Bone marrow (tissue), 2 donors: ENCODE measurements around the gene ZNRD2.

Experiments
- DNase-seq, 2 donors: peaks; one replicate each; lab custom pipeline; 2025; lab: John Stamatoyannopoulos, UW

ZNRD2 gene

GRCh38 chr11:65610404-65610803 lies 40.1 kb downstream of the ZNRD2 start:
- DNase-seq: no peak

GRCh38 chr11:65611028-65611757 lies 40.9 kb downstream of the ZNRD2 start:
- peak; percentile 16 to 44 for DNase-seq

- no peak for DNase-seq
Observed at GRCh38 chr11:65611758-65612603, 41.7 kb downstream of the ZNRD2 start.

- DNase-seq: no peak
Observed at GRCh38 chr11:65612691-65613090, 42.4 kb downstream of the ZNRD2 start.

GRCh38 chr11:65613091-65613928 lies 43.0 kb downstream of the ZNRD2 start:
- no peak for DNase-seq

GRCh38 chr11:65615229-65615949 lies 45.1 kb downstream of the ZNRD2 start, which contains the start of gene PCNX3:
TSS of gene PCNX3 (plus strand) at chr11:65615776. CDS start at chr11:65616312, 536 bp downstream.
- DNase-seq: peak; percentile 100

GRCh38 chr11:65615950-65616574 lies 45.8 kb downstream of the ZNRD2 start:
- no peak for DNase-seq

GRCh38 chr11:65616575-65617001 lies 46.3 kb downstream of the ZNRD2 start:
- no peak for DNase-seq

- no peak for DNase-seq
Observed at GRCh38 chr11:65617136-65617850, 47.0 kb downstream of the ZNRD2 start.

- no peak for DNase-seq
Observed at GRCh38 chr11:65617990-65618751, 47.9 kb downstream of the ZNRD2 start.

- DNase-seq: no peak
Observed at GRCh38 chr11:65618763-65619162, 48.5 kb downstream of the ZNRD2 start.

GRCh38 chr11:65619281-65619928 lies 49.1 kb downstream of the ZNRD2 start:
- DNase-seq: no peak

- DNase-seq: no peak
Observed at GRCh38 chr11:65620666-65621065, 50.4 kb downstream of the ZNRD2 start.

- no peak for DNase-seq
Observed at GRCh38 chr11:65621460-65621859, 51.2 kb downstream of the ZNRD2 start.
